Mucosa of stomach (tissue), 1 donor: ENCODE measurements around the gene SEZ6L.
A peak's percentile ranks its signal among the peaks of the same experiment; 100 is the strongest.
"Not testable (repeated sequence)": the region's sequence is repeated elsewhere in the genome, so short reads cannot be mapped to it uniquely, and the experiment has no call there.

Experiments
- H3K27me3 ChIP-seq: one replicate; pipeline ENCODE4 v1.7.0; 2013; ENCODE audit warnings: mild to moderate bottlenecking, low read length; ENCODE audit not compliant: control insufficient read depth, insufficient read depth
- H3K36me3 ChIP-seq: one replicate; pipeline ENCODE4 v1.7.0; 2013; ENCODE audit warnings: low read length; ENCODE audit not compliant: control insufficient read depth, insufficient read depth
- H3K4me1 ChIP-seq: one replicate; pipeline ENCODE4 v1.7.0; 2013; ENCODE audit warnings: mild to moderate bottlenecking, low read length; ENCODE audit not compliant: control insufficient read depth, insufficient read depth
- H3K4me3 ChIP-seq: one replicate; pipeline ENCODE4 v1.7.0; 2013; ENCODE audit warnings: low read length
- H3K9ac ChIP-seq: one replicate; pipeline ENCODE4 v1.7.0; 2013; ENCODE audit warnings: mild to moderate bottlenecking, low read length, moderate library complexity
- H3K9me3 ChIP-seq: one replicate; pipeline ENCODE4 v1.7.0; 2013; ENCODE audit warnings: mild to moderate bottlenecking, low read length, moderate library complexity; ENCODE audit not compliant: control insufficient read depth
- donor health status: Pancreatic carcinoma.

The SEZ6L gene

GRCh38 chr22:26408562-26409220 lies 239.4 kb downstream of the SEZ6L start:
- not testable (repeated sequence) for H3K4me1 ChIP-seq, H3K9me3 ChIP-seq, H3K27me3 ChIP-seq, H3K36me3 ChIP-seq, H3K4me3 ChIP-seq, H3K9ac ChIP-seq

GRCh38 chr22:26409719-26410335 lies 240.6 kb downstream of the SEZ6L start:
- Histone ChIP-seq H3K9me3 (no peaks in the 10 kb centered on the region), H3K4me3 (no peak overlapping the region), H3K4me1 (no peaks in the 10 kb centered on the region), H3K9ac (no peak overlapping the region), H3K36me3 (no peaks in the 10 kb centered on the region), H3K27me3 (peaks cover 4% of the 10 kb centered on the region)

GRCh38 chr22:26410386-26410785 lies 241.1 kb downstream of the SEZ6L start:
- Histone ChIP-seq H3K27me3 (peaks cover 4% of the 10 kb centered on the region), H3K36me3 (no peaks in the 10 kb centered on the region), H3K9ac (no peak overlapping the region), H3K4me1 (no peaks in the 10 kb centered on the region), H3K9me3 (no peaks in the 10 kb centered on the region), H3K4me3 (no peak overlapping the region)

GRCh38 chr22:26414347-26414746 lies 245.1 kb downstream of the SEZ6L start:
- Histone ChIP-seq H3K9me3 (no peaks in the 10 kb centered on the region), H3K27me3 (peaks cover 13% of the 10 kb centered on the region), H3K9ac (no peak overlapping the region), H3K4me1 (no peaks in the 10 kb centered on the region), H3K36me3 (no peaks in the 10 kb centered on the region), H3K4me3 (no peak overlapping the region)

GRCh38 chr22:26416256-26416655 lies 247.0 kb downstream of the SEZ6L start:
- no peak overlapping the region for H3K9ac ChIP-seq
- H3K27me3 ChIP-seq, result peaks cover 13% of the 10 kb centered on the region
- no peaks in the 10 kb centered on the region for H3K36me3 ChIP-seq
- no peak overlapping the region for H3K4me3 ChIP-seq
- H3K9me3 ChIP-seq, result no peaks in the 10 kb centered on the region
- no peaks in the 10 kb centered on the region for H3K4me1 ChIP-seq

- Histone ChIP-seq H3K4me1 (no peaks in the 10 kb centered on the region), H3K36me3 (no peaks in the 10 kb centered on the region), H3K9me3 (no peaks in the 10 kb centered on the region), H3K4me3 (no peak overlapping the region), H3K27me3 (peaks cover 13% of the 10 kb centered on the region), H3K9ac (no peak overlapping the region)
Measured at GRCh38 chr22:26416670-26417276, 247.5 kb downstream of the SEZ6L start.

GRCh38 chr22:26417406-26417805 lies 248.1 kb downstream of the SEZ6L start:
- Histone ChIP-seq H3K4me1 (no peaks in the 10 kb centered on the region), H3K4me3 (no peak overlapping the region)

GRCh38 chr22:26418620-26419019 lies 249.4 kb downstream of the SEZ6L start:
- no peak overlapping the region for H3K4me3 ChIP-seq
- H3K27me3 ChIP-seq, result peaks cover 9% of the 10 kb centered on the region
- H3K4me1 ChIP-seq, result no peaks in the 10 kb centered on the region
- no peaks in the 10 kb centered on the region for H3K36me3 ChIP-seq
- H3K9me3 ChIP-seq, result no peaks in the 10 kb centered on the region
- no peak overlapping the region for H3K9ac ChIP-seq

More at GRCh38 chr22:26417406-26417805, 248.1 kb downstream of the SEZ6L start:
- H3K36me3 ChIP-seq, result no peaks in the 10 kb centered on the region
- no peak overlapping the region for H3K9ac ChIP-seq
- peaks cover 10% of the 10 kb centered on the region for H3K27me3 ChIP-seq
- no peaks in the 10 kb centered on the region for H3K9me3 ChIP-seq

GRCh38 chr22:26426924-26427323 lies 257.7 kb downstream of the SEZ6L start:
- Histone ChIP-seq H3K4me1 (peaks cover 19% of the 10 kb centered on the region), H3K27me3 (no peaks in the 10 kb centered on the region), H3K4me3 (no peak overlapping the region), H3K36me3 (no peaks in the 10 kb centered on the region), H3K9me3 (no peaks in the 10 kb centered on the region), H3K9ac (no peak overlapping the region)

- H3K27me3 ChIP-seq, result no peaks in the 10 kb centered on the region
- H3K9me3 ChIP-seq, result no peaks in the 10 kb centered on the region
- H3K4me1 ChIP-seq, result peaks cover 24% of the 10 kb centered on the region
- peak within 1 kb of the TSS; percentile 90 for H3K4me3 ChIP-seq
- H3K36me3 ChIP-seq, result no peaks in the 10 kb centered on the region
- H3K9ac ChIP-seq, result peak within 1 kb of the TSS; percentile 88
Measured at GRCh38 chr22:26428515-26429457, 259.5 kb downstream of the SEZ6L start, which contains the start of gene ASPHD2. Gene ASPHD2, plus strand, starts transcription at chr22:26429260. Its CDS starts 4,356 bp downstream, at chr22:26433616.

- H3K9ac ChIP-seq, result peak overlapping the region; percentile 65
- H3K9me3 ChIP-seq, result no peaks in the 10 kb centered on the region
- peak overlapping the region; percentile 60 for H3K4me3 ChIP-seq
- no peaks in the 10 kb centered on the region for H3K27me3 ChIP-seq
- peaks cover 24% of the 10 kb centered on the region for H3K4me1 ChIP-seq
- H3K36me3 ChIP-seq, result no peaks in the 10 kb centered on the region
Measured at GRCh38 chr22:26429458-26430286, 260.4 kb downstream of the SEZ6L start.
